NCI-H510A treated with DMSO at 0.1 percent for 48 hours (cell line): ENCODE data around the gene PTPN4.
A peak's percentile ranks its signal among the peaks of the same experiment; 100 is the strongest.

Experiments
- DNase-seq: peaks from one replicate; lab custom pipeline; 2025; lab: John Stamatoyannopoulos, UW

PTPN4 gene

DNA sequence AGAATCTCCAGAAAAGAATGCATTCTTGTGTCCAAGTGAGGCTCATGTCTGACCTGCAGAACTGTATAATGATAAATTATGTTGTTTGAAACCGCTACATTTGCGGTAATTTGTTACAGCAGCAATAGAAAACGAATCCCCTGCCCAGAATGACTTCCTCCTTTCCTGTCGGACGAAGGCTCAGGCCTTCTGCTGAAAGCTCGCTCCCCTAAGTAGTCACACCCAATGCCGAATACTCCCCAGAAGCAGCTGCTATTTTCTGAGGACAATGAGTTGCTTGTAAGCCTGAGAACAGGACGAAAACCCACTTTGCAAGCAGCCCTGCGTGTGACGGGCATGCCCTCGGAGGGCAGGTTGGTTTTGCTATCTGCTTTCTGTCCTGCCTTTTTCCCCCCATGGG lies 27.7 kb upstream of the PTPN4 start:
- DNase-seq: no peak

- no peak for DNase-seq
These were observed 27.0 kb upstream of the PTPN4 start for GRCh38 chr2:119732601-119733164.

DNA sequence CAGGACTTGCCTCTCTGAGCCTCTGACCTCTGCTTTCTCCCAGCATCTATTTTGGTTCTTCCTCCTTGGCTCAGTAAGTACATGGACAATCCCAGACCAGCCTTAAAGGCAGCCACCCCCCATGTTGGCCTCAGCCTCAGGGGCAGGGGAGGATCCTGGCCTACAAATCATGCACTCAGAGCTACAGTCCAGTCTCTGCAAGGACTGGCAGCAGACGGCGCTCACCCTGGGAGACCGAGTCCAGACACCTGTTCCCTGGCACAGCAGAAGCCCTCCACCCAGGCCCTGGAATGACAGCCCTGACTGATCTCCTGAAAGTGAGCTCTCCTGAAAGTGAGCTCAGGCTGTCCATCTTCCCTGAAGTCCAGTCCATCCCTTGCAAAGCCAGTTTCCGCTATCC lies 25.7 kb upstream of the PTPN4 start:
- no peak for DNase-seq

DNA sequence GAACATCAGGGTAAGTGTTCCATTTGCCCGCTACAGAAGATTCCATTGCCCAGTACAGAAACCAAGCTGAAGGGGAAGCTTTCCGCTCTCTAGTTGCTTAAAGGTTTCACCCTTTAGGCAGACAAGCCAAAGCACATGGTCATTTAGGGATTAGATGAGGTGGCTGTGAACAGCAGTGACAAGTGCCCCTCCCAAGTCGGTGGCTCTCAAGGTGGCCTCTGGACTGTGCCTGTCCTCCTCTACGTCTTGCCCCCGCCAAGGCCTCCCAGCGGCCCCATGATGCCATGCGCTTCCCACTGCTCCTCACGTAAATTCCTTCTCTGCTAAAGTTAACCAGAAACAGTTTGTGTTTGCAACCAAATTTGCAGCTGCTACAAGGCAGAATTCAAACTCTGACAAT lies 24.2 kb upstream of the PTPN4 start:
- DNase-seq: no peak

DNA sequence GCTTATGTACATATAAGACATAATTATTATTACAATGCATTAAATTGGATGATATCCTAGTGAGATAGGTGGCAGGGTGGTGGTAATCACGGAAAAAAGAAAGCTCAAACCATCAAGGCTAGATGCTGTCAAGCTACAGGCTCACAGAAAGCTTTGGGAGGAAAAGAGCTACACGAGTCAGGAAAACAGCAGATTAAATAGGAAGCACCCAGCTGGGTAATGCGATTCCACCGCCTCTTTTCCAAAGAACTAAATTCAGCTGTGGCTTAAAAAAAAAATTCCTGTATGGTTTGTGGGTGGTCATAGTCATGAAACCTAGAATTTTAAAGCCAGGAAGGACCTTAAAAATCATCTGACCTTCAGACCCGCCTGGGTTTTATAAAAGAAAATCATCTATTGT lies 23.7 kb upstream of the PTPN4 start:
- DNase-seq: no peak

GRCh38 chr2:119739580-119740255 lies 20.0 kb upstream of the PTPN4 start:
- DNase-seq: no peak

DNA sequence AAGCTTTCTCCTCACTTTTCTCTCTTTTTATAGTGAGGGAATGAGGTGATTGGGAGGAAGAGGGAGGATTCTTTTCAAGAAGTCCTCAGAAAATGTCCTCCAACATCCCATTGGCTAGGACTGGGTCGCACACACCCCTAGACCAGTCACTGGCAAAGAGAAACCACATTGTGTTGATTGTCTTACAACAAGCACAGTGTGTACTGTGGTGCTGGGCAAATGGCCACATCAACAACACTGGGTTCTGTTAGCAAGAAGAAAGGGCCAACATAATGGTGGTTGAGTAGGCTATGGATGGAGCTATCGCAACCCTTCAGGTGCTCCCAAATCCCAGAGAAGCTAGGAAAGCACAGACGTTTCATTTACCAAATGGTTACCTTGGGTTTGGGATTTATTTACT lies 18.7 kb upstream of the PTPN4 start:
- DNase-seq: no peak

GRCh38 chr2:119741868-119742267 lies 17.9 kb upstream of the PTPN4 start:
- DNase-seq: no peak

DNA sequence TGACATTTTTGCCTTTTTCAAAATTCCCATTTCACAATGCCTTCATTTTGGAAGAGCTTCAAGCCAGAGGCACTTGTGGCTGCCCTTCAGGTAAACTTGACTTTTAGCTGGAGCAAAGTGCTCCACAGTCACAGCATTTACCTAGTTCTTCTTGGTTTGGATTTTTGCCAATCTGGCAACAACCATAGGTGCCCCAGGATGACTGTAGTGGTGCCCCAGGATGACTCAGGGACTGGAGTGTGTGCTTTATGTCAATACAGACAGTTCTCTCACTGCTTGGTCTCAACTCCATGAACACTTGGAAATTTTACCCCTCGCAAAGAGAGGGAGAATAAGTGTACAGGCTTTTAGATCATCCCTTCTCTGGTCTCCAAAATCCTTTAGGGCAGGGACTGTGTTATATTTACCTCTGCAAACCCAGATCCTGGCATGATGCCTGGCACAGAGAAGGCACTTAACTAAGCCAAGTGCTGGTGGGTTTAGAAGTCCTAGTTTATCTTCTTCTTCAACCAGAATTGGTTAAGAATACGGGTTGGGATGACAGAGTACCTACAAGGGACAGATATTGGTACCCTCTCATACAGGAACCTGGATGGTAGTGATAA lies 15.3 kb upstream of the PTPN4 start:
- DNase-seq: peak; percentile 84

DNA sequence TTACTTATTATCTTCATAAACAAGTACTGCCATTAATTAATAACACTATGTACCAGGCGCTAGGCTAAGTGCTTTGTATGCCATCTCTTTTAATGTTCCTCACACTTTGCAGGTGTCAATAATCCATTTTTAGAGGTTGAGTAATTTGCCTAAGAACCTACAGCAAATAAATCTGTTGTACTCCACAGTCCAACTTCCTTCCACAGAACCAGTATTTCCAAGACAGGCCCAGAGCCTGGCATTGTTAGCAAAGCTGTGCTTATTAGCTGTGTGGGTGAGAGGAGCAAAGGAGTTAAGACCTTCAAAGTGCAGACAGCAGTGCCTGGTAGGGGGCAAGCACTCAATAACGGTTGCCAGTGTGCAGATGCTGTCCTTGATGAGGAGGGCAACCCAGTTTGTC lies 14.2 kb upstream of the PTPN4 start:
- DNase-seq: no peak

GRCh38 chr2:119746836-119747686 lies 12.7 kb upstream of the PTPN4 start:
- DNase-seq: no peak

DNA sequence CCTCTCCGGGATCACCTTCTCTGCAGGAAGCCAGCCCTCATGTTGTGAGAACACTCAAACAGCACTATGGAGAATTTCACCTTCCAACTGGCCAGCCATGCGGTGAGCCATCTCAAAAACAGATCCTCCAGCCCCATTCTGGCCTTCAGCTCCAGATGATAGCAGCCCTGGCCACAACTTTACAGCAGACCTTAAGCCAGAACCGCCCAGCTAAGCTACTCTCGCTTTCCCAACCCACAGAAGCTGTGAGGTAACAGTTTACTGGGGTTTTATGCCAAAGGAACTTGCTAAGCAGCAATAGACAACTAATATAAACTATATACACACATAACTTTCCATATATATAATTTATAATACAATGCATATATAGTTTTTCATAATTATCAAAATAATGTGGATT lies 11.6 kb upstream of the PTPN4 start:
- DNase-seq: no peak

- DNase-seq: no peak
These were observed 10.2 kb upstream of the PTPN4 start for GRCh38 chr2:119749477-119750012.

GRCh38 chr2:119751706-119752105 lies 8.0 kb upstream of the PTPN4 start:
- DNase-seq: no peak

- peak; percentile 38 for DNase-seq
These were observed 6.4 kb upstream of the PTPN4 start for GRCh38 chr2:119753041-119753929.

DNA sequence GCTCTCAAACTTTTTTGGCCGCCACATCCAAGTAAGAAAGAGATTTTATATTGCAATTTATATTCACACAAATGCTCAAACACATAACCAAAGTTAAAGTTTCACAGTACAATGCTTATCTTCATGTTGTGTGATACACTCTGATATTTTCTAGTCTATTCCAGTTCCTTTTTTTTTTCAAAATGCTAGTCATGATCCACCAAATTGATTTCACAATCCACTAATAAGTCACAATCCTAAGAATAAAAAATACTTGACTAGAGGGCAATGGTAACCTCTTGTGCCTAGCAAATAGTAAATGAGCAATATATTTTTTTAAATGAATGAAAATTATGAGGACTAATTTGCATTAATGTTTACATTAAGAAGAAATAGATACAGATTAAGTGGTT lies 5.8 kb upstream of the PTPN4 start:
- no peak for DNase-seq

DNA sequence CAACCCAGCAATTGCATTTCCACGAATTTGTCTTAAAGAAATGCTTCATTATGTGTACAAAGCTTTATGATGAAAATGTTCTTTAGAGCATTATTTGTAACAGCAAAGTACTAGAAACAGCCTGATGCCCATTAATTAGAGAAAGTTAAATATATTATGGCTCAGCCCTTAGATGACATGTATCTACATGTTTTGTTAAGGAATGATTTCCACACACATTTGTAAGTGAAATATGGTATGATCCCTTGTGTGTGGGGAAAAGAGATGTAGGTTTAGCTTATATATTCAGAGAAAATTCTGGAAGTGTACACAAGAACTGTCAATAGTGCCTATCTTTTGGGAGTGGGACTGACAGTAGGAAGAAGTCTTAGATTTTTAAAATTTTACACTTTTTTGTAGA lies 3.8 kb upstream of the PTPN4 start:
- no peak for DNase-seq

DNA sequence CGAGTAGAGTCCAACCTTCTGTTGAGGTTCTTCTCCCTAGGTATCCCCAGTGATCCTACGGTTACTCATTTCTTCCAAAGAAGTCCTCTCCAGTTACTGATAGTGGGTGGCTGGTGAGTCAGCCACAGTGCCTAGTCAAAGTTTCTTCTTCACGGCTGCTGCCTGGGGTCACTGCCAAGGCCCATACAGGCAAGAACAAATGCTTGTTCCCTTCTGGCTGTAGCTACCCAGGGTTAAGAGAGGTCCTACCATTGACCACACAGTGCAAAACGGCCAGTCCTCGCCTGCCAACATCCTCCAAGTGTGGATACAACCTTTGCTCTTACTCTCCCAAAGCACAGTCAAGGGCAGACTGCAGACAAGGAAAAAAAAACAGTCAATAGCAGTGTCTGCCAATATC lies 2.9 kb upstream of the PTPN4 start:
- no peak for DNase-seq

- no peak for DNase-seq
These were observed 756 bp upstream of the PTPN4 start for GRCh38 chr2:119758881-119759450.

- DNase-seq: peak; percentile 80
These were observed 674 bp downstream of the PTPN4 start for GRCh38 chr2:119760237-119760955.

DNA sequence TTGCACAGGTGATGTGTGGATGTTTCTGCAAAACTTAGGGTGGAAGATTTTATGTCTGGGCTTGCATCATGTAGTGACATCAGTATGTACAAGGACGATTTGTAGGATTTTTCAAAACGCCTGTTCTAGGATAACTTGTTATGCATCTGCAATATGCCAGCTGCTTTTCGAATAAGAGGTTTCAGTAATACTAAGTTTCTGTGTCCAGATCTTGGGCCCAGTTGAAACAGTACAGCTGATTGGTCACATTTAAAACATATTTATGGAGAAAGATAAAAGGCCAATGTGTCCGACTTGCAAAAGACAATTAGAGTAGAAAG lies 1.2 kb downstream of the PTPN4 start:
- peak; percentile 26 for DNase-seq
